K562 (cell line): Measurements from ENCODE around the gene STIM1. TPM values are rescaled to one million over a fixed set of nuclear protein-coding genes. Genes with fewer than 3 reads are reported as not detected.

Source experiments
- BRCA1 ChIP-seq, 2 experiments: fragments of 450-650 bp in 1 of 2; sonication (generic) in 1 of 2; formaldehyde crosslinking in 1 of 2; IDR thresholded peaks; 2 replicates each; pipeline versions ENCODE4 v1.5.0 to v1.6.1; 2017 to 2020; ENCODE audit warnings: mild to moderate bottlenecking in 1 of 2, missing genetic modification reagents in 1 of 2
- E2F4 ChIP-seq: sonication (generic); formaldehyde crosslinking; IDR thresholded peaks from 2 replicates; pipeline ENCODE4 v1.8.0; 2022; ENCODE audit warnings: mild to moderate bottlenecking, low read depth, missing genetic modification reagents
- ELF2 ChIP-seq: fragments of 250-450 bp; sonication (Bioruptor Pico); IDR thresholded peaks from 2 replicates; pipeline ENCODE4 v1.5.0; 2021; ENCODE audit warnings: mild to moderate bottlenecking
- HDAC1 ChIP-seq, 2 experiments: fragments of 450-650 bp; IDR thresholded peaks; 2 replicates each; pipeline ENCODE4 v1.6.1; 2016 to 2017; ENCODE audit warnings: inconsistent platforms in 1 of 2, mild to moderate bottlenecking in 1 of 2, moderate library complexity in 1 of 2
- HNRNPLL ChIP-seq: fragments of 200-400 bp; formaldehyde crosslinking; IDR thresholded peaks from 2 replicates; pipeline ENCODE4 v1.6.1; 2017; ENCODE audit warnings: low read length, low read depth, mild to moderate bottlenecking; ENCODE audit not compliant: poor library complexity, severe bottlenecking
- MXI1 ChIP-seq: IDR thresholded peaks from 2 replicates; pipeline ENCODE4 v1.6.1; 2011; ENCODE audit warnings: low read depth, mild to moderate bottlenecking, improper control_type of control experiment, low read length
- MYBL2 ChIP-seq, 2 experiments: fragments of 450-650 bp in 1 of 2; sonication (generic) in 1 of 2; formaldehyde crosslinking in 1 of 2; IDR thresholded peaks; 2 replicates each; pipeline versions ENCODE4 v1.6.1 to v1.8.1; 2017 to 2022; ENCODE audit warnings: borderline replicate concordance in 1 of 2, inconsistent platforms in 1 of 2, low read depth in 1 of 2, mild to moderate bottlenecking in 1 of 2, missing genetic modification reagents in 1 of 2, moderate library complexity in 1 of 2
- RBBP5 ChIP-seq: fragments of 200-600 bp; sonication (generic); IDR thresholded peaks from 2 replicates; pipeline ENCODE4 v1.6.1; 2012; ENCODE audit warnings: borderline replicate concordance, mild to moderate bottlenecking, low read length, control low read depth, inconsistent platforms; ENCODE audit not compliant: insufficient read depth, poor library complexity, severe bottlenecking
- SMAD4 ChIP-seq: fragments of 250-450 bp; sonication (Bioruptor Pico); conservative IDR thresholded peaks from 2 replicates; pipeline ENCODE4 v1.8.0; 2021; ENCODE audit warnings: inconsistent platforms, mild to moderate bottlenecking, moderate library complexity
- TRIM24 ChIP-seq, 2 experiments: fragments of 450-650 bp; IDR thresholded peaks; 2 replicates each; pipeline ENCODE4 v1.6.1; 2016
- ZBTB11 ChIP-seq, 3 experiments: fragments of 200-800 bp in 1 of 3; fragments of 250-450 bp in 1 of 3; fragments of 450-650 bp in 1 of 3; sonication (Bioruptor Pico) in 1 of 3; sonication (Bioruptor generic) in 1 of 3; formaldehyde crosslinking in 1 of 3; IDR thresholded peaks; 2 replicates each; pipeline versions ENCODE4 v1.6.1 to v1.8.0; 2016 to 2022; ENCODE audit warnings: mild to moderate bottlenecking in 2 of 3, missing genetic modification characterization in 2 of 3, missing compliant biosample characterization in 1 of 3, moderate library complexity in 1 of 3
- ZBTB2 ChIP-seq: fragments of 450-650 bp; IDR thresholded peaks from 2 replicates; pipeline ENCODE4 v1.6.1; 2016; ENCODE audit warnings: antibody characterized with exemption
- ZHX1 ChIP-seq: fragments of 150-350 bp; conservative IDR thresholded peaks from 2 replicates; pipeline ENCODE4 v1.6.1; 2014; ENCODE audit warnings: low read length
- ZNF431 ChIP-seq: sonication (generic); formaldehyde crosslinking; IDR thresholded peaks from 2 replicates; pipeline ENCODE4 v1.8.0; 2022; ENCODE audit warnings: mild to moderate bottlenecking, missing genetic modification reagents
- ZNF695 ChIP-seq: fragments of 450-650 bp; formaldehyde crosslinking; IDR thresholded peaks from 2 replicates; pipeline ENCODE4 v1.4.0; 2020; ENCODE audit warnings: mild to moderate bottlenecking, moderate library complexity
- polyA plus RNA-seq, 8 experiments: library from polyadenylated mRNA; depleted of rRNA in 4 of 8; stranded (reverse) in 5 of 8; unstranded in 3 of 8; fragments of >200 nt; fragmentation: Nextera tagmentation in 2 of 8; fragmentation: Illumina TruSeq in 1 of 8; extraction: Ambion mirVana in 2 of 8; extraction: Trizol in 1 of 8; gene quantifications; 2 replicates each; pipeline versions ENCODE4 v1.2.1 to v1.2.3, GENCODE V29; 2011 to 2014; ENCODE audit warnings: inconsistent platforms in 1 of 8, missing spikeins in 1 of 8
- total RNA-seq, 7 experiments: library from RNA; depleted of rRNA in 6 of 7; stranded (reverse); fragments of >200 nt in 6 of 7; fragmentation: Illumina TruSeq in 2 of 7; extraction: Trizol in 2 of 7; gene quantifications; 2 replicates each; pipeline versions ENCODE4 v1.2.1 to v1.2.3, GENCODE V29; 2011 to 2021; ENCODE audit warnings: low replicate concordance in 1 of 7

Gene STIM1
- total and polyA plus RNA-seq, 9 of the 15 experiments (the other 6 are each of a cell fraction or from before 2014, with no cell fraction given) = 7.7 to 50.5 (median 22.5) TPM

- peak; percentile 59 for TF ChIP-seq RBBP5
- TF ChIP-seq ZBTB2 = peak; percentile 61; the same call in 1 of the 2 replicates
- peak in 1 of 2 experiments; percentile 29; a peak in 1 of 4 replicates for TF ChIP-seq TRIM24 (IDR thresholded peaks at IDR 0.05)
- peak in 1 of 3 experiments; percentile 69; a peak in 2 of 6 replicates for TF ChIP-seq ZBTB11 (CRISPR knock-in tag; IDR thresholded peaks at IDR 0.05)
- no peak for TF ChIP-seq BRCA1 (IDR thresholded peaks at IDR 0.05)
- no peak for TF ChIP-seq BRCA1 (CRISPR knock-in tag; IDR thresholded peaks at IDR 0.05)
- peak; percentile 60; the same call in 1 of the 2 replicates for TF ChIP-seq MXI1
- TF ChIP-seq HNRNPLL = peak; percentile 37
- TF ChIP-seq SMAD4 (CRISPR knock-in tag) = peak; percentile 68; the same call in 1 of the 2 replicates
- TF ChIP-seq MYBL2 (IDR thresholded peaks at IDR 0.05; ENCODE audit: low read depth) = peak; percentile 46; the same call in 1 of the 2 replicates
- TF ChIP-seq MYBL2 (CRISPR knock-in tag; IDR thresholded peaks at IDR 0.05; ENCODE audit: borderline replicate concordance) = no peak
- TF ChIP-seq ELF2 (CRISPR knock-in tag) = 0 out of 2 replicates have a peak, but pooled peaks have one; percentile 50
- TF ChIP-seq ZHX1 = peak; percentile 93
- no peak; the same call in 1 of the 2 replicates for TF ChIP-seq ZNF431
- TF ChIP-seq HDAC1 (IDR thresholded peaks at IDR 0.05) = peak in 1 of 2 experiments; percentile 87; a peak in 2 of 4 replicates
- TF ChIP-seq E2F4 (CRISPR knock-in tag) = peak; percentile 99
- TF ChIP-seq ZNF695 (CRISPR knock-in tag) = no peak
Measured at GRCh38 chr11:4094348-4095291, 239.2 kb downstream of the STIM1 start, which contains the start of gene RRM1 (continued).
